HG03469 (cell line): ENCODE measurements around the gene ATRNL1.
"Not testable (repeated sequence)": the region's sequence is repeated elsewhere in the genome, so short reads cannot be mapped to it uniquely, and the experiment has no call there.

ENCODE experiments used
- ATAC-seq: cut with Tn5 transposase; IDR thresholded peaks from one replicate; pipeline ENCODE4 v1.9.1; 2021; ENCODE audit warnings: mild to moderate bottlenecking, moderate library complexity, moderate number of reproducible peaks; ENCODE audit not compliant: unreplicated experiment

Gene ATRNL1

GRCh38 chr10:115209133-115209532, 116.0 kb downstream of the ATRNL1 start:
- ATAC-seq: no peak

GRCh38 chr10:115214829-115215228, 121.7 kb downstream of the ATRNL1 start:
- no peak for ATAC-seq

DNA sequence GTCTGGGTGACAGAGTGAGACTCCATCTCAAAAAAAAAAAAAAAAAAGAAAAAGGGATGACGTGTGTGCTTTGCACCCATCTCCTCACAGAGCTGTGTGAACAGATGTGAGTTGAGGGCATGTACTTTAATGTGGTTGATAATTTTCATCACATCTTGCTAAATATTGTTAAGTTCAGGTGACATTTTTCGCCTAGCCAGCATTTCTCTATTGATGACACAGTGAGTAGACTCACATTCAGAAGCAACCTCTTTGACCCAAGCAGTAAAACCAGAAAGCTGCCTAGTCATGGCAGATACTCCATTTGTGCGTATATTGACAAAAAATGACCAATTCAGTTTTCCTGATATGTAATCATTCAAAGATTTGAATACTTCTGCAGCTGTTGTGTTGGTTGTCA, 126.0 kb downstream of the ATRNL1 start:
- ATAC-seq: no peak

- ATAC-seq: no peak
Measured at GRCh38 chr10:115222039-115222438, 128.9 kb downstream of the ATRNL1 start.

DNA sequence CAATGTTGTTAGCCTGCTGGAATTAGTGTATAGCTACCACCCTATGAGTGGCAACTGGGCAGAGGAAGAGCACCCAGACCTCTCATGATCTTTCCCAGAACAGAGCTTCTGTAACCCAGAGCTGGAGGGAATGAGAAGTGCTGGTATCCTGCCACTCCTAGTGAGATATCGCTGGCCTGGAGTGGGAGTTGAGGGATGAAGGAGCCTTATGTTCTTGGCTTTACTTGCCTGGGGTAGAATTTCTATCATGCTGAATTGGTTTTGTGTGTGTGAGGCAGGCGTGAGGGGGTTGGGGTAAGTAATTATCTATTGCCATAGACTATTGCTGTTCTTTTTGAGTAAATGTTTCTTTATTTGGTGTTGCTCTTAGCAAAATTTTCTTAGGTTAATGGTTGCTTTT, 146.6 kb downstream of the ATRNL1 start:
- ATAC-seq: no peak

DNA sequence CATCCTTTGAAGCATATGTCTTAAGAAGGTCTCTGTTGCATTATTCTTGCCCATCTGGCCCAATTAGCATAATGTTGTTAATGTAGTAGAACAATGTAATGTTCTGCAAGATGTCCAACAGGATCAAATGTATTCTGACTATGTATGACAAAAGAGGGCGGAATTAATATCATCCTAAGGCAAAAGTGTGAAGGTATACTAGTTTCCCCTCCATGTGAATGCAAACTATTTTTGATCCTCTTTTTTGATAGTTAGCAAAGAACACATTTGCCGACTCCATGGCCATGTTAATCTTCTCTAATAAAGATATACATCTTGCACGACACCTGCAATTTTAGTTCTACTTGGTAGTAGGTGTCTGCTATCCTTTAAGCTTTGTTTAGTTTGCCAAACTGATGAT, 157.6 kb downstream of the ATRNL1 start:
- no peak for ATAC-seq

GRCh38 chr10:115253765-115254164, 160.6 kb downstream of the ATRNL1 start:
- not testable (repeated sequence) for ATAC-seq

DNA sequence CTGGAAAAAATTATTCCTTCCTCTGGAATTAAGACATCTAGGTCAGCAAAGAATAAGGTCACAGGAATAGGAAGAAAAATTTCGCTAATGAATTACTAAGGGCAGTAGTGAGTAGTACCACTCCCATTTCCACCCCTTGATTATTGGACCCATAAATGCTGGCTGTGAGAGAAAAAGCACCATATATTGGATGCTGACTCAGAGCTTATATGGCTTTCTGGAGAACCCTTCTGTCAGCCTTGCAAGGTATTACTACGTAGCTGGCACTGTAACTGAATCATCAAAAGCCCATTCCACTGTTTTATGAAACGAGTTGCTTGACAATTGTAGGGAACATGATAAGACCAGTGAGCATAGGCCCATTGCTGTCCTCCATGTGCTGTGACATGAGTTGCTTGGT, 179.3 kb downstream of the ATRNL1 start:
- no peak for ATAC-seq

- ATAC-seq: no peak
Measured at GRCh38 chr10:115278294-115278693, 185.1 kb downstream of the ATRNL1 start.

DNA sequence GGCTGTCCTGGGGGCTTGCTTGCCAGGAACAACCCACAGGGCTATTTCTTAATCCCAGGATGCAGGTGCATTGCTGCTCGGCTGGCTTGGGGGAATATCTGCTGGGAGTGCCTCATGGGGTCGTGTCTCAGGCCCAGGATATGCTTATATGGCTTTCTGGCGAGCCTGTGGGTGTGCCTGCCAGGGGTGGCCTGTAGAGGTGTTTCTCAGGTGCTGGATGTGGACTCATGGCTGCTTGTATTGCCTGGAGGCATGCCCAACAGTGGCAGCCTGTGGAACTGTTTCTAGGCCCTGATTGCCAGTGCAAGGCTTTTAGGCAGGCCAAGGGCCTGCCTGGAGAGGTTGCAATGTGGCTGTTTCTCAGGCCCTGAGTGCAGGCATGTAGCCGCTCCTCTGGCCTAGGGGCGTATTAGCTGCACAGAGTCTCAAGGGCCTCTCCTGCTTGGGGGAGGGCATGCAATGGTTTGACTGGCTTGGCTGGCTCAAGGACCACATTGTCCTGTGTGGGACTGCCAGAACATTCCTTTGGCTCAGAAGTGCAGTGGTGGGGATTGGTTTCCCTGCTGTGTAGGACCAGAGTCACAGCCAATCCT, 202.1 kb downstream of the ATRNL1 start:
- ATAC-seq: no peak

- ATAC-seq: no peak
Measured at GRCh38 chr10:115300080-115300479, 206.9 kb downstream of the ATRNL1 start.

GRCh38 chr10:115319669-115320068, 226.5 kb downstream of the ATRNL1 start:
- ATAC-seq: not testable (repeated sequence)

DNA sequence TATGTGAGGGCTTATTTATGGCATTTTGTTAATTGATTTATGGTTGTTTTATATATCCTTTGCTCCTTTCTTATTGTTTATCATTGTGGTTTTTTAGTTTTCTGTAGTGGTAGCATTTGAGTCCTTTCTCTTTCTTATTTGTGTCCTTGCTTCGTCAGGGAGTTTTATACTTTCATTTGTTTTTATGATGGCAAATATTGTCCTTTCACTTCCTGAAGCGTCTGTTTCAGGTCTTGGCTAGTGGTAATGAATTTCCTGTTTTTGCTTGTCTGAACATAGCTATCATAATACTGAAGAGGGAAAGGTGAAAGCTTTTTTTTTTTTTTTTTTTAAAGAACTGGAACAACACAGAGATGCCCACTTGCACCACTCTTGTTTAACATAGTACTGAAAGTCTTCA, 228.2 kb downstream of the ATRNL1 start:
- ATAC-seq: peak; percentile 60

DNA sequence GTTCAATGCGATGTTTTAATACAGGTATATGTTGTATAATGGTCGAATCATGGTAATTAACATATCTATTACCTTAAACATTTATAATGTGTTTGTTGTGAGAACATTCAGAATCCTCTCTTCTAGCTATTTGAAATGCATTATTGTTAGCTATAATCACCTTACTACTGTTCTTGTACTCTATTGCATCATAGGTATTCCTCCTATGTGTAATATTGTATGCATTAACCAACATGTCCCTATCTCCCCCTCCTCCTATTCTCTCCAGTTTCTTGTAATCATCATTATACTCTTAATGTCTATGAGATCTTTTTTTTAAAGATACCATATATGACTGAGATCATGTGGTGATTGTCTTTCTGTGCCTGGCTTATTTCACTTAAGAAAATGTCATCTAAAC, 235.2 kb downstream of the ATRNL1 start:
- ATAC-seq: no peak

- ATAC-seq: no peak
Measured at GRCh38 chr10:115335366-115335765, 242.2 kb downstream of the ATRNL1 start.

- peak; percentile 89 for ATAC-seq
Measured at GRCh38 chr10:115355162-115355760, 262.1 kb downstream of the ATRNL1 start.

DNA sequence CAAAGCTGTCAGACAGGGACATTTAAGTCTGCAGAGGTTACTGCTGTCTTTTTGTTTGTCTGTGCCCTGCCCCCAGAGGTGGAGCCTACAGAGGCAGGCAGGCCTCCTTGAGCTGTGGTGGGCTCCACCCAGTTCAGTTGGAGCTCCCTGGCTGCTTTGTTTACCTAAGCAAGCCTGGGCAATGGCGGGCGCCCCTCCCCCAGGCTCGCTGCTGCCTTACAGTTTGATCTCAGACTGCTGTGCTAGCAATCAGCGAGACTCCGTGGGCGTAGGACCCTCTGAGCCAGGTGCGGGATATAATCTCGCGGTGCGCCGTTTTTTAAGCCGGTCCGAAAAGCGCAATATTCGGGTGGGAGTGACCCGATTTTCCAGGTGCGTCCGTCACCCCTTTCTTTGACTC, 274.8 kb downstream of the ATRNL1 start:
- ATAC-seq: not testable (repeated sequence)

- no peak for ATAC-seq
Measured at GRCh38 chr10:115379064-115379463, 285.9 kb downstream of the ATRNL1 start.

GRCh38 chr10:115384665-115385064, 291.5 kb downstream of the ATRNL1 start:
- ATAC-seq: no peak

GRCh38 chr10:115390607-115391006, 297.4 kb downstream of the ATRNL1 start:
- no peak for ATAC-seq

DNA sequence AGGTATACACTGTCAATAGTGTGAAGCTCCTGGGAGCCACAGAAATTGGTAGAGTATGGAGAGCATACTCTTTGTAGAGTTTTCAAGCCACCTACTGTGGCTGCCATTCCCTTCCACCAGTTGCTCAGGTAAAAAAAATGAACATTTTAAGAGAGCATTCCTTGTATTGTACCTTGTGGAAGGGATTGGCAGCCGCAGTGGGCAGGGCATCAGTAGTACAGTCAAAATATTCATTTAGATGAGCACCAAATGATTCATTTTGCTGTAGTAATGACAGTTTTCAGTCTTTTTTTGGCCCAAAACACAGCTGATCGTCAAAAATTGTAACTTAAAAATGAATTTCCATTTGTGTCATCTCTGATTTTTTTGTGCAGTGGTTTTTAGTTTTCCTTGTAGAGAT, 304.9 kb downstream of the ATRNL1 start:
- ATAC-seq: no peak

- ATAC-seq: no peak
Measured at GRCh38 chr10:115402699-115403098, 309.5 kb downstream of the ATRNL1 start.

- ATAC-seq: not testable (repeated sequence)
Measured at GRCh38 chr10:115405838-115406237, 312.7 kb downstream of the ATRNL1 start.
